ENCODE data around the gene NINJ2.

NINJ2 gene

DNA sequence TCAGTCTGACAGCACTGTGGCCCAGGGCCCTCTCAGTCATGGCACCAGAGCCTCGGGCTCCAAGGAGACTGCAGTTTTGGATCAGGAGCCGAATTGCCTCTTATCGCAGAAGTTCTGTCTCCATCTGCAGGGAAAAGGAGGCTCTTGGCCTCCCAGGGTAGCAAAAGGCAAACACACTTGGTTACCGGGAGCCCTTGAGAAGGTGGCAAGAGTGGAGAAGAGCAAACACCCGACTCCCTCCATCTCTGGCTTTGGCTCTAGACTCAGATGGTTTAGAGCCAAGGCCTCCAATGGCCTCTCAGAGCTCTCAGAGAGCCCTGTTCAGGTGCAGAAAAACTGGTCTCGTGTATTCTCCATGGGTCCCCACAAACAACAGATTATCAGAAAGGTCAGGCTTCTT lies 44.6 kb downstream of the NINJ2 start:
- H3K36me3 Mint-ChIP-seq, result no peaks in the 10 kb centered on the region
- no peak overlapping the region for H3K27ac Mint-ChIP-seq
- peaks cover 45% of the 10 kb centered on the region for H3K4me1 Mint-ChIP-seq (ENCODE audit: low read depth)

DNA sequence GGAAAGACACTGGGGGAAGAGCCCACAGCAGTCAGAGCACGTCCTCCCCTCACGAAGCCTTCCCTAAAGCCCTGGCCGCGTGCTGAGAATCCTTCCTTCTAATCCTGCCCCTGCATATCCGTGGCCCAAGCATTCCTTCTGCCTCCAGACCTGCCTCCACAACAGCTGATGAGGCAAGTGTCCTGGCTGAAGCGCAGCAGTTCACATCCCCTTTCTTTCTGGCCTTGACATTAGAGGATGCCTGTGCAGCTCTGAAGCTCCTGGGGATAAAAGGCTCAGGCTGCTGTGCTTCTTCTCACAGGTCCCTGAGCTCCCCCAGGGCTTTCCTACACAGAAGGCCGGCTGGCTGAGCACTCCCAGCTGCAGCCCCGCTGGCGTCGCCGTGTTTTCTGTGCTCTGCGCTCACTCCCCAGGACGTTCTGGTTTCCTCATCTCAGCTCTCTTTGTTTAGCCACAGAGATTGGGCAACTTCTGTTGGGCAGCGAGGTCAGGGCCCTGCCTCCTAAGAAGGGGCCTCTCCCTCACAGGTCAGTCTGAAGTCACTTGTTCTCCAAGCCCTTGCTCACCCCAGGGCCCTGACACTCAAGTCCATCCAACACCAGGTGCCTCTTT lies 45.8 kb downstream of the NINJ2 start:
- Mint-ChIP-seq H3K4me1 (ENCODE audit: low read depth) (peaks cover 34% of the 10 kb centered on the region), H3K36me3 (no peaks in the 10 kb centered on the region), H3K9me3 (ENCODE audit: low read depth) (no peaks in the 10 kb centered on the region), H3K4me3 (no peak overlapping the region), H3K27ac (no peak overlapping the region), H3K27me3 (no peaks in the 10 kb centered on the region)

More for the DNA sequence above, 44.6 kb downstream of the NINJ2 start:
- no peaks in the 10 kb centered on the region for H3K9me3 Mint-ChIP-seq (ENCODE audit: low read depth)
- H3K4me3 Mint-ChIP-seq, result no peak overlapping the region
- H3K27me3 Mint-ChIP-seq, result no peaks in the 10 kb centered on the region

- no peak overlapping the region for H3K27ac Mint-ChIP-seq
- no peaks in the 10 kb centered on the region for H3K9me3 Mint-ChIP-seq (ENCODE audit: low read depth)
- no peaks in the 10 kb centered on the region for H3K27me3 Mint-ChIP-seq
- H3K36me3 Mint-ChIP-seq, result no peaks in the 10 kb centered on the region
- no peak overlapping the region for H3K4me3 Mint-ChIP-seq
- H3K4me1 Mint-ChIP-seq (ENCODE audit: low read depth), result peaks cover 29% of the 10 kb centered on the region
Observed at GRCh38 chr12:615620-616019, 47.6 kb downstream of the NINJ2 start.

GRCh38 chr12:614411-614970 lies 48.8 kb downstream of the NINJ2 start:
- H3K9me3 Mint-ChIP-seq (ENCODE audit: low read depth), result no peaks in the 10 kb centered on the region
- no peak overlapping the region for H3K4me3 Mint-ChIP-seq
- no peaks in the 10 kb centered on the region for H3K27me3 Mint-ChIP-seq
- peaks cover 31% of the 10 kb centered on the region for H3K4me1 Mint-ChIP-seq (ENCODE audit: low read depth)
- no peak overlapping the region for H3K27ac Mint-ChIP-seq
- H3K36me3 Mint-ChIP-seq, result no peaks in the 10 kb centered on the region

DNA sequence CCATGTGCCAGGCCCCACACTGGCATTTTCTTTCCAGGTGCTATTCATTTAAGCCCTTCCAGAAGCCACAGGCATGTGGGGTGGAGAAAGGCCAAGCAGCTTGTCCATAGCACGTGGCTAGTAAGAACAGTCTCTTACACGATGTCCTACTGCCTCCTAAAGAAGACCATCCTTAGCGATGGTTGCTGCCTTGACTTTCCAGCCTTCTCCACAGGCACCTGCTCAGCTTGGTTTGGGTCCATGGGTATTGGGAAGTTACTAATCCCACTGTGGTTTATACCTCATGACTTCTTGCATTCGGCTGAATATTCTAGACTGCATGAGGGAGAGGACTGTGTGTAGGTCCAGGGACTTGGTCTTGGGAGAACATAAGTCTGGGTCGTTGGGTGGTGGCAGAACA lies 49.2 kb downstream of the NINJ2 start:
- peaks cover 26% of the 10 kb centered on the region for H3K4me1 Mint-ChIP-seq (ENCODE audit: low read depth)
- no peaks in the 10 kb centered on the region for H3K9me3 Mint-ChIP-seq (ENCODE audit: low read depth)
- no peaks in the 10 kb centered on the region for H3K36me3 Mint-ChIP-seq
- no peaks in the 10 kb centered on the region for H3K27me3 Mint-ChIP-seq
- H3K27ac Mint-ChIP-seq, result no peak overlapping the region
- H3K4me3 Mint-ChIP-seq, result no peak overlapping the region

DNA sequence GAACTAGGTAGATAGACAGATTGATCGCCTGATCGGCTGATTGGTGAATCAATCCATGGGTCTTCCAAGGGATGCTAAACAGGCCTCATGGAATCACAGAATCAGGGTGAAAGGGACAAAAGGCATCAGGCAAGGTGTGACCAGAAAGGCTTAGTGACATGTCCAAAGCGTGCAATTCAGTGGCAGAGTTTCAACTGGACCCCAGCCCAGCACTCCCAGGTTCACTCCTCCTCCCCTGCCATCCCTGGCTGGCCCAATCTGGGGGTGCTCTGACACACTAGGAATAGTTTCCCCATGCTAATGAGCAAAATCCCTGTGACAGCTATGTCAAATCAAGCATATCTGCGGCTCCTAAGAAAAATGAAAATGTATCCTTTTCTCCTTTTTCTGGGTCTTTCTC lies 50.4 kb downstream of the NINJ2 start:
- H3K27me3 Mint-ChIP-seq, result no peaks in the 10 kb centered on the region
- no peaks in the 10 kb centered on the region for H3K9me3 Mint-ChIP-seq (ENCODE audit: low read depth)
- no peak overlapping the region for H3K27ac Mint-ChIP-seq
- no peaks in the 10 kb centered on the region for H3K36me3 Mint-ChIP-seq
- peaks cover 27% of the 10 kb centered on the region for H3K4me1 Mint-ChIP-seq (ENCODE audit: low read depth)
- H3K4me3 Mint-ChIP-seq, result no peak overlapping the region

GRCh38 chr12:612293-612692 lies 51.0 kb downstream of the NINJ2 start:
- Mint-ChIP-seq H3K4me3 (no peak overlapping the region), H3K27ac (no peak overlapping the region), H3K4me1 (ENCODE audit: low read depth) (peaks cover 31% of the 10 kb centered on the region), H3K9me3 (ENCODE audit: low read depth) (no peaks in the 10 kb centered on the region), H3K27me3 (no peaks in the 10 kb centered on the region), H3K36me3 (no peaks in the 10 kb centered on the region)

GRCh38 chr12:611721-612120 lies 51.5 kb downstream of the NINJ2 start:
- H3K36me3 Mint-ChIP-seq, result no peaks in the 10 kb centered on the region
- no peak overlapping the region for H3K4me3 Mint-ChIP-seq
- H3K4me1 Mint-ChIP-seq (ENCODE audit: low read depth), result peaks cover 34% of the 10 kb centered on the region
- no peak overlapping the region for H3K27ac Mint-ChIP-seq
- H3K27me3 Mint-ChIP-seq, result no peaks in the 10 kb centered on the region
- no peaks in the 10 kb centered on the region for H3K9me3 Mint-ChIP-seq (ENCODE audit: low read depth)

GRCh38 chr12:608921-609320 lies 54.3 kb downstream of the NINJ2 start:
- Mint-ChIP-seq H3K27me3 (no peaks in the 10 kb centered on the region), H3K36me3 (no peaks in the 10 kb centered on the region), H3K4me3 (no peak overlapping the region), H3K9me3 (ENCODE audit: low read depth) (no peaks in the 10 kb centered on the region), H3K4me1 (ENCODE audit: low read depth) (peaks cover 25% of the 10 kb centered on the region), H3K27ac (no peak overlapping the region)

DNA sequence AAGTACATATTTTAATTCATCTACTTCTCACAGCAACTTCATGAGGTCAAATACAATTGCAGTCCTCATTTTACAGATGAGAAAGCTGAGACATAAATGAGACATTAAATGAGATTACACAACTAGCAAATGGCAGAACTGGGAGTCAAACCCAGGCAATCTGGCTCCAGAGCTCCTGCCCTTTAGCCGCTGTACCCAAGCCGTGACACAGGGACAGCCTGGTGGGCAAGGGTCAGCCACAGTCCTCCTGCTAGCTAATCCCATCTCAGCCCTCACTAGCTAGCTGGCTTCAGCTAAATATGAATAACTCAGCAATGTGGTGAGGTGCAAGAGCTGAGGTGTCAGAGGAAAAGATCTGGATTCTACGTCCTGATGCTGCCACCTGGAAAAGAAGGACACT lies 54.8 kb downstream of the NINJ2 start:
- Mint-ChIP-seq H3K9me3 (ENCODE audit: low read depth) (no peaks in the 10 kb centered on the region), H3K4me1 (ENCODE audit: low read depth) (peaks cover 25% of the 10 kb centered on the region), H3K4me3 (no peak overlapping the region), H3K36me3 (no peaks in the 10 kb centered on the region), H3K27ac (no peak overlapping the region), H3K27me3 (no peaks in the 10 kb centered on the region)

- Mint-ChIP-seq H3K4me3 (no peak overlapping the region), H3K27me3 (no peaks in the 10 kb centered on the region), H3K9me3 (ENCODE audit: low read depth) (no peaks in the 10 kb centered on the region), H3K36me3 (no peaks in the 10 kb centered on the region), H3K4me1 (ENCODE audit: low read depth) (peaks cover 25% of the 10 kb centered on the region), H3K27ac (no peak overlapping the region)
Observed at GRCh38 chr12:607541-608001, 55.7 kb downstream of the NINJ2 start.

DNA sequence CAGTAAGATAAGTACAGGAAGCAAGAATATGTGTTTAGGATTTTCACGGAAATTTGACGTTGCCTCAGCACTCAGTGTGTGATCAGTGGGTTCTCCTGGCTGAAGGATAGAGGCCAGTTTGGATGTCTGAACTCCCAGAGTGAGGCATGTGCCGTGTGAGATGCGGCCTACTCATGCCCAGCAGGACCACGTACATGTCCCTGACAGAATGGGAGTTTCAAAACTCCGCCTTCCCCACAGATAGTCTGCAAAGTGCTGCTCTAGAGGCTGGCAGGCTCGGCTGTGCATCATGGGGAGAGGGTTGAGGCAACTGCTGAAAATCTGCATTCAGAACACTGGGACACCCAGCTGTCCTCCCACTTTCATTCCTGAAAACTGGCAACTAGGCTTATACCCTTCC lies 58.3 kb downstream of the NINJ2 start:
- Mint-ChIP-seq H3K36me3 (no peaks in the 10 kb centered on the region), H3K9me3 (ENCODE audit: low read depth) (no peaks in the 10 kb centered on the region), H3K27ac (no peak overlapping the region), H3K4me3 (no peak overlapping the region), H3K27me3 (no peaks in the 10 kb centered on the region), H3K4me1 (ENCODE audit: low read depth) (peaks cover 15% of the 10 kb centered on the region)

DNA sequence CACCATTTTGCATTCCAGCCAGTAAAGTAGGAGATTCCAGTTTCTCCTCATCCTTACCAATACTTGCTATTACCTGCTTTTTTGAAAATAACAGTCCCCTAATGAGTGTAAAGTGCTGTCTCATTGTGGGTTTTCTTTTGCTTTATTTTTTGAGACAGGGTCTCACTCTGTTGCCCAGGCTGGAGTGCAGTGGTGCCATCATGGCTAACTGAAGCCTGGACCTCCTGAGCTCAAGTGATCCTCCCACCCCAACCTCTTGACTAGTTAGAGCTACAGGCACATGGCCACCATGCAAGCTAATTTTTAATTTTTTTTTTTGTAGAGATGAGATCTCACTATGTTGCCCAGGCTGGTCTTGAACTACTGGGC lies 60.6 kb downstream of the NINJ2 start:
- H3K27me3 Mint-ChIP-seq, result no peaks in the 10 kb centered on the region
- peaks cover 7% of the 10 kb centered on the region for H3K4me1 Mint-ChIP-seq (ENCODE audit: low read depth)
- no peak overlapping the region for H3K4me3 Mint-ChIP-seq
- H3K36me3 Mint-ChIP-seq, result no peaks in the 10 kb centered on the region
- no peak overlapping the region for H3K27ac Mint-ChIP-seq
- no peaks in the 10 kb centered on the region for H3K9me3 Mint-ChIP-seq (ENCODE audit: low read depth)

DNA sequence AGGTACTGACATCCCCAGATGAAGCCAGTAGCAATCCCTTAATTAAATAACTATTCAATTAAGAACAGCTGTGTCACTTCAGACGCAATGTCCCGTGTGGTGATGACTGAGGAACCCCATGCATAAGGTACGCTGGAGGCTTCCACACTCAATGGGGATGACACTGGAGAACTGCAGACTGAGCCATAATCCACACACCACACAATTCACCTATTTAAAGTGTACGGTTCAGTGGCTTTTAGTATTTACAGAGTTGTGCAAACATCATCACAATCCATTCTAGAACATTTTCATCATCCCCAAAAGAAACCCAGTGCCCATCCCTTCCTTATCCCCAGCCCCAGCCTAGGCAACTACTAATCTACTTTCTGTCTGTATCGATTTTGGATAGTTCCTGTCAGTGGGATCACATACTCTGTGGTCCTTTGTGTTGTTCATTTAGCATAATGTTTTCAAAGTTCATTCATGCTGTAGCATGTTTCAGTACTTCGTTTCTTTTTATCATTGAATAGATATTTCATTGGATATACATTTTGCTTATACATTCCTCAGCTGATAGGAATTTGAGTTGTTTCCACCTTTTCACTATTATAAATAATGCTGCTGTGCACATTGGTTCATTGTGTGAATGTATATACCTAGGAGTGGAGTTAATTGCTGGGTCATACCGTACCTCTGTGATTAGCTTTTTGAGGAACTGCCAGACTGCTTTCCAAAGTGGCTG lies 61.1 kb downstream of the NINJ2 start:
- Mint-ChIP-seq H3K27me3 (no peaks in the 10 kb centered on the region), H3K36me3 (no peaks in the 10 kb centered on the region), H3K27ac (no peak overlapping the region), H3K4me3 (no peak overlapping the region), H3K9me3 (ENCODE audit: low read depth) (no peaks in the 10 kb centered on the region), H3K4me1 (ENCODE audit: low read depth) (peaks cover 2% of the 10 kb centered on the region)

DNA sequence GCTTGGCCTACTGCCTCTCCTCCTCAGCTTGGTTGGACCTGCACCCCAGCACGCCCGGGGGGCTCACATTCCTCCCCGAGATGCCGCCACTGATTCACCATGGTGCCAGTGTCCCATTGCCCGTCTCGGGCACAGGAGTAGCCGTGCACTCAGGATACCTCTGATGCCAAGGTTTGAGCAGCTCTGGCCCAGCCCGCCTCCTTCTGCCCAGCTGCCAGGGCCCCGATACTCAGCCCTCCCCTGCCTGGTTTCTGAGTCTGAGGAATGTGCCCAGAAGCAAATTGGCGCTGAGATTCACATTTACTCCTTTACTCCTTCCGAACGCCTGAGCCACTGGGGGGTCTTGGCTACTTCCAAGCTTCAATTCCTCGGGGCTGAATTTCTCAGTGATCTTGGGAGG lies 63.5 kb downstream of the NINJ2 start:
- Mint-ChIP-seq H3K4me1 (ENCODE audit: low read depth) (no peaks in the 10 kb centered on the region), H3K4me3 (no peak overlapping the region), H3K36me3 (no peaks in the 10 kb centered on the region), H3K27ac (no peak overlapping the region), H3K9me3 (ENCODE audit: low read depth) (no peaks in the 10 kb centered on the region), H3K27me3 (no peaks in the 10 kb centered on the region)
